Measurements from ENCODE around the gene RTEL1. TPM values are rescaled to one million over a fixed set of nuclear protein-coding genes. Genes with fewer than 3 reads are reported as not detected.
"Not testable (repeated sequence)": the region's sequence is repeated elsewhere in the genome, so short reads cannot be mapped to it uniquely, and the experiment has no call there.

Gene RTEL1
- total RNA-seq, 2 donors from 2014 or later, result 7.3 to 50.4 TPM

DNA sequence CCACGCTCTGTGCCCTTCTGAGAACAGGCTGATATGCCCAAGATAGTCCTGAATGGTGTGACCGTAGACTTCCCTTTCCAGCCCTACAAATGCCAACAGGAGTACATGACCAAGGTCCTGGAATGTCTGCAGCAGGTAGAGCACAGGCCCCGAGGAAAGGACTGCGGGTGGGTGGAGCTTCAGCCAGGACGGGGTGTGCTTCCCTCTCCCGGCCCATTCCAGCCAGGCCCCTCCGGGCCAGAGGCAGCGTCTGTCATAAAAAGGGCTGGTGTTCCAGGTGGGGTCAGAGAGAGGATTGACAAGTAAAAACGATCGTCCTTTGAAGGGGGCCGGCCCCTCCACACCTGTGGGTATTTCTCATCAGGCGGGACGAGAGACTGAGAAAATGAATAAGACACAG lies 1.3 kb downstream of the RTEL1 start:
- TF ChIP-seq, protein P1, sequence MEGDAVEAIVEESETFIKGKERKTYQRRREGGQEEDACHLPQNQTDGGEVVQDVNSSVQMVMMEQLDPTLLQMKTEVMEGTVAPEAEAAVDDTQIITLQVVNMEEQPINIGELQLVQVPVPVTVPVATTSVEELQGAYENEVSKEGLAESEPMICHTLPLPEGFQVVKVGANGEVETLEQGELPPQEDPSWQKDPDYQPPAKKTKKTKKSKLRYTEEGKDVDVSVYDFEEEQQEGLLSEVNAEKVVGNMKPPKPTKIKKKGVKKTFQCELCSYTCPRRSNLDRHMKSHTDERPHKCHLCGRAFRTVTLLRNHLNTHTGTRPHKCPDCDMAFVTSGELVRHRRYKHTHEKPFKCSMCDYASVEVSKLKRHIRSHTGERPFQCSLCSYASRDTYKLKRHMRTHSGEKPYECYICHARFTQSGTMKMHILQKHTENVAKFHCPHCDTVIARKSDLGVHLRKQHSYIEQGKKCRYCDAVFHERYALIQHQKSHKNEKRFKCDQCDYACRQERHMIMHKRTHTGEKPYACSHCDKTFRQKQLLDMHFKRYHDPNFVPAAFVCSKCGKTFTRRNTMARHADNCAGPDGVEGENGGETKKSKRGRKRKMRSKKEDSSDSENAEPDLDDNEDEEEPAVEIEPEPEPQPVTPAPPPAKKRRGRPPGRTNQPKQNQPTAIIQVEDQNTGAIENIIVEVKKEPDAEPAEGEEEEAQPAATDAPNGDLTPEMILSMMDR (IDR thresholded peaks at IDR 0.05), result no peak
- no peak for TF ChIP-seq POLR2A (IDR thresholded peaks at IDR 0.05)
- Histone ChIP-seq H3K4me3 (no peak overlapping the region), H3K4me1 (peaks cover 24% of the 10 kb centered on the region), H3K36me3 (replicated peaks in 1 of 2; ENCODE audit: insufficient read depth in 1 of 2, low read depth in 2 of 2) (peaks cover 0 to 1% of the 10 kb centered on the region in 2 donors), H3K9me3 (no peaks in the 10 kb centered on the region), H3K27ac (no peak overlapping the region), H3K27me3 (no peaks in the 10 kb centered on the region)
- intact Hi-C loops (cut with DNase I), result loop anchor here (10.0 kb wide), 1 partner anchor 75 kb away; the partner anchor contains the start of genes LIME1 and SLC2A4RG
- ATAC-seq (no peak), DNase-seq (no peak)
- WGBS, 2 donors, result 40 to 63% methylated on average over 11 to 13 of the region's 13 CpGs

DNA sequence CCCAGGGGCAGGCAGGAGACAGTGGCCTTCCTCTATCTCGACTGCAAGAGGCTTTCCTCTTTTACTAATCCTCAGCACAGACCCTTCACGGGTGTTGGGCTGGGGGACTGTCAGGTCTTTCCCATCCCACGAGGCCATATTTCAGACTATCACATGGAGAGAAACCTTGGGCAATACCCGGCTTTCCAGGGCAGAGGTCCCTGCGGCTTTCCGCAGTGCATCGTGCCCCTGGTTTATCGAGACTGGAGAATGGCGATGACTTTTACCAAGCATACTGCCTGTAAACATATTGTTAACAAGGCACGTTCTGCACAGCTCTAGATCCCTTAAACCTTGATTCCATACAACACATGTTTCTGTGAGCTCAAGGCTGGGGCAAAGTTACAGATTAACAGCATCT lies 2.1 kb downstream of the RTEL1 start:
- intact Hi-C loops (cut with DNase I); H3K9me3 ChIP-seq; H3K4me3 ChIP-seq; H3K36me3 ChIP-seq (replicated peaks in 1 of 2; ENCODE audit: insufficient read depth in 1 of 2, low read depth in 2 of 2); H3K27ac ChIP-seq; ATAC-seq; H3K27me3 ChIP-seq; DNase-seq: not testable (repeated sequence)
- WGBS, 2 donors, result 80 to 85% methylated on average over 8 to 10 of the region's 10 CpGs
- H3K4me1 ChIP-seq, result peaks cover 24% of the 10 kb centered on the region

DNA sequence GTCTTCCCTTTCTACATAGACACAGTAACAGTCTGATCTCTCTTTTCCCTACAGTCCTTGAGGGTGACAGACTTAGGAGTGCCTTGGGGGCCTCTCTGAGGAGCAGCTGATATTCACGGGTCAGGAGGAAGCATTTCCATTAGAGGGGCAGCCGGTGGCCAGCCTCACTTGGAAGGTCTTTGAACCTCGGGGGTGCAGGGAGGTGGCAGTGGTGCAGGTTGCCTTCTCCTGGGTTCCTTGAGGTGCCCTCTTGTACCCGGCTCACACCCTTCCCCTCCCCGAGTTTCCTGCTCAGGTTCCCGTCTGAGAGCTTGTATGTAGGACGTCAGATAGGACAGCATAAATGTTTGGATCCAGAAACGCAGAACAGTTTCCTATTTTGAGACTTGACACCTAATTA lies 2.5 kb downstream of the RTEL1 start:
- no peak overlapping the region for H3K4me3 ChIP-seq
- no peak overlapping the region for H3K27ac ChIP-seq
- H3K9me3 ChIP-seq, result no peaks in the 10 kb centered on the region
- no peaks in the 10 kb centered on the region for H3K27me3 ChIP-seq
- no peak for TF ChIP-seq POLR2A (IDR thresholded peaks at IDR 0.05)
- TF ChIP-seq, protein P1 (IDR thresholded peaks at IDR 0.05), result no peak
- DNase-seq (no peak), ATAC-seq (no peak)
- H3K4me1 ChIP-seq, result peaks cover 24% of the 10 kb centered on the region
- 63 to 84% methylated on average over 7 of the region's 8 CpGs for WGBS, 2 donors
- peaks cover 0 to 1% of the 10 kb centered on the region in 2 donors for H3K36me3 ChIP-seq (replicated peaks in 1 of 2; ENCODE audit: insufficient read depth in 1 of 2, low read depth in 2 of 2)
- intact Hi-C loops (cut with DNase I), result no loop called here

DNA sequence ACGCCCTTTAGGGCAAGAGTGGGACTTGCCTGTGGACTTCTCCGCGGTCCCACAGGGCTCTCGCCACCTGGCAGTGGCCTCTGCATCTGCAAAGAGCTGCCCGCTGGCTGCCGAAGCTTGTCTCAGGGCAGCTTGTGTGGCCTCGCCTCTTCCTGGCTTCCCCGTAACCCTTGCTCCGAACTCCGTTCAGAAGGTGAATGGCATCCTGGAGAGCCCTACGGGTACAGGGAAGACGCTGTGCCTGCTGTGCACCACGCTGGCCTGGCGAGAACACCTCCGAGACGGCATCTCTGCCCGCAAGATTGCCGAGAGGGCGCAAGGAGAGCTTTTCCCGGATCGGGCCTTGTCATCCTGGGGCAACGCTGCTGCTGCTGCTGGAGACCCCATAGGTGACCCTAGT lies 3.0 kb downstream of the RTEL1 start:
- Histone ChIP-seq H3K36me3 (replicated peaks in 1 of 2; ENCODE audit: insufficient read depth in 1 of 2, low read depth in 2 of 2) (peaks cover 0 to 1% of the 10 kb centered on the region in 2 donors), H3K4me1 (peaks cover 24% of the 10 kb centered on the region), H3K27me3 (no peaks in the 10 kb centered on the region), H3K27ac (no peak overlapping the region), H3K4me3 (no peak overlapping the region), H3K9me3 (no peaks in the 10 kb centered on the region)
- ATAC-seq (no peak), DNase-seq (no peak)
- intact Hi-C loops (cut with DNase I), result no loop called here
- no peak for TF ChIP-seq POLR2A (IDR thresholded peaks at IDR 0.05)
- WGBS, 2 donors, result 92 to 93% methylated on average over 15 to 21 of the region's 22 CpGs

DNA sequence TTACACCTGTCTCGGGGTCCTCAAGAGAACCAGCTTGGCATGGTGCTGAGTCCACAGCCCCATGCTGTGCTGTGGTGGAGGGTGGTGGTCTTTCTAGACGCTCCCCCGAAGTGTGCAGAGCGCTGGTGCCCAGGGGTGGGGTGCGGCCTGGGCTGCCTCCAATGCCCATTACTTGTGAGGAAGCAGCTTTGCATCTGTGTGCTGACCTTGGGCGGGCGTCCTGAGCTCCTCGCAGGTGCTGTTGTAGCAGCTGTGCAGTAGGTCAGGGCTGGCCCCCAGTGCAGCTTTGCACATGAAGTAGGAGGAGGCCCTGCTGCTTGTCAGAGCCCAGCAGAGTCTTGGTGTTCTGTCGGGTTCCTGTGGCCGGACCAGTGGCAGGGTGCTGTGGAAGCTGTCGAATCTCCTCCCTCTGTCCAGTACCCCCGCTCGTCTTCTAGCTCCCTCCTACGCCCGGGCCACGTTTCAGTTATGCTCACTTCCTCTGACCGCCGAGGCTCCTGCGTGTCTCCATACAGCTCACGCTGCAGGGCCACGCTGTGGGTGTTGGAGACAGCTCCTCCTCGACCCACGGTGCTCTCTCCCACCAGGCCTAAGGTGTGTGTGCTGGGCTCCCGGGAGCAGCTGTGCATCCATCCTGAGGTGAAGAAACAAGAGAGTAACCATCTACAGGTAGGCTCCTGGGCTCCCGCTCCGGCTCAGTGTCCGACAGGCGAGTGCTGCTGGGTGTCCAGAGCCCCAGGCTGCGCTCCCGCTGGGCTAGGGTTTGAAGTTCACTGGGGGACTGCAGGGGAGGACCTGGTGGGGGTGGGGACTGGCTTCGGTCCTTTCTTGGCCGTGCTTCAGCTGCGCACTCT lies 4.1 kb downstream of the RTEL1 start:
- Histone ChIP-seq H3K27me3 (no peaks in the 10 kb centered on the region), H3K4me1 (peaks cover 22% of the 10 kb centered on the region), H3K9me3 (no peaks in the 10 kb centered on the region), H3K27ac (no peak overlapping the region), H3K4me3 (no peak overlapping the region), H3K36me3 (replicated peaks in 1 of 2; ENCODE audit: insufficient read depth in 1 of 2, low read depth in 2 of 2) (peaks cover 0 to 1% of the 10 kb centered on the region in 2 donors)
- DNase-seq, result no peak
- ATAC-seq, result no peak
- TF ChIP-seq POLR2A (IDR thresholded peaks at IDR 0.05), result no peak
- TF ChIP-seq, protein P1 (IDR thresholded peaks at IDR 0.05), result no peak
- 91 to 94% methylated on average over 20 to 28 of the region's 33 CpGs for WGBS, 2 donors
- intact Hi-C loops (cut with DNase I), result no loop called here

Measured in body of pancreas (tissue), 4 donors.